HuH-7 (cell line): Measurements from ENCODE around the gene LSM2.
"Not testable (repeated sequence)": the region's sequence is repeated elsewhere in the genome, so short reads cannot be mapped to it uniquely, and the experiment has no call there.

Experiments used
- DNase-seq: peaks from one replicate; pipeline ENCODE4 v3.0.0; 2011; ENCODE audit warnings: low spot score

The LSM2 gene

DNA sequence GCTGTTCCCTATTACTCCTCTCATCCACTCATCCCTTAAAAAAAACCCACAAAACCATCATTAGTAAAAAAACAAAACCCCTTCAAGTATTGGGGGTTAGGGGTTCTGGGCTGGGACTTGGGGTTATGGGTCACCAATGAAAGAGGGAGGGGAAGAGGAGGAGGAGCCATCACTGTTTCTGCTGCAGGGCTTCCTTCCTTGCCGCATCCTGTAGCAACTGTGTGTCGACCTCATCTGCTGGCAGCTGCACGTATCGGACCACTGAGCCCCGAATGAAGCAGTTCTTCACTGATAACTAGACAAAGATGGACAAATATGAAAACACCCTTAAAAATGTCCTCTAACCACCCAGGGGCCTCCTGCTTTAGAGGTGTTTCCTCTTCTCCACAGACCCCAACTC, 9.2 kb downstream of the LSM2 start:
- DNase-seq: no peak

DNA sequence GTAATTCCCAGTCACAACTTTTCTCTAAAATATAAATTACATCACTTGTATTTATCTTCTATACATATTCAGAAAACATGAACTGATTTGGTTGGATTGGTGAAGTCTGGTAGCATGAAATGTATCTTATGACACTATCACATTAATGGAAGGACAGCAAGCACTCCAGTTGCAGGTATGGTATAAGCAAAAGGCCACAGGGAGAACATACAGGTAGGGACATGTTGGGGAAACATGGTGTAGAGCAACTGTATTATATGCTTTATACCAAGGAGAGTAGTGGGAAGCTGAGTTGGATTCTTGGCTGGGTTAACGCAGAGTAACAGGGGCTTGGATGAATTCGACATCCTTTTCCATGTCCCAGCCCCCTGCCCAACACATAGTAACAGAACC, 9.8 kb downstream of the LSM2 start:
- no peak for DNase-seq

DNA sequence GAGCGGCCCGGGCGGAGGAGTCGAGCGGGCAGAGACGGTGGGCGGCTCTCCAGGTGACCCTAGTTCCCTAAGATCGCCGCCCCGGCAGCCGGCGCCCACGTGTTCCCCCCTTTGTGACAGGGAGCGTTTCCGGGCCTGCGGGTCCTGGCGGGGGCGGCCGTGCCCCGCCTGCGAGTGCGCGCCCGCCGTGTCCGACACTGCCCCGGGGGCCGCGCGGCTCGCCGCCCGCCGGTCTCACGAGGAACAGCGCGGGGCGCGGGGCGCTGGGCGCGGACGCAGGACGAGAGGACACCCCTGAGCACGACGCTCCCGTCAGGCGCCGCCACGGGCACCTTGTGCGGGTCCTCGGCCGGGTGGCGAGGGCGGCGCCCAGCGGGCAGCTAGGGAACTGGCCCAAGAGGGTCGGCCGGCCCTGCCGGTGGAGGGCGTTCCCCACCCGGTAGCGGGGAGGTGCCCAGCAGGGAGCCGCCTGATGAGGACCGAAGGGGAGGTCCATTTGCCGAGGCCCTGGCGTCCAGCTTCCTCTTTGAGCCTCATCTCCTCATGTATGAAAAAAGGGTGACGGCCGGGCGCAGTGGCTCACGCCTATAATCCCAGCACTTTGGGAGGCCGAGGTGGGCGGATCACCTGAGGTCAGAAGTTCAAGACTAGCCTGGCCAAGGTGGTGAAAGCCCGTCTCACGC, 11.0 kb downstream of the LSM2 start, which contains the start of gene VARS1:
VARS1 (minus strand) TSS at position 137 of the 683 bp plus-strand sequence. CDS start 535 bp downstream, outside the sequence.
- peak; percentile 95 for DNase-seq

DNA sequence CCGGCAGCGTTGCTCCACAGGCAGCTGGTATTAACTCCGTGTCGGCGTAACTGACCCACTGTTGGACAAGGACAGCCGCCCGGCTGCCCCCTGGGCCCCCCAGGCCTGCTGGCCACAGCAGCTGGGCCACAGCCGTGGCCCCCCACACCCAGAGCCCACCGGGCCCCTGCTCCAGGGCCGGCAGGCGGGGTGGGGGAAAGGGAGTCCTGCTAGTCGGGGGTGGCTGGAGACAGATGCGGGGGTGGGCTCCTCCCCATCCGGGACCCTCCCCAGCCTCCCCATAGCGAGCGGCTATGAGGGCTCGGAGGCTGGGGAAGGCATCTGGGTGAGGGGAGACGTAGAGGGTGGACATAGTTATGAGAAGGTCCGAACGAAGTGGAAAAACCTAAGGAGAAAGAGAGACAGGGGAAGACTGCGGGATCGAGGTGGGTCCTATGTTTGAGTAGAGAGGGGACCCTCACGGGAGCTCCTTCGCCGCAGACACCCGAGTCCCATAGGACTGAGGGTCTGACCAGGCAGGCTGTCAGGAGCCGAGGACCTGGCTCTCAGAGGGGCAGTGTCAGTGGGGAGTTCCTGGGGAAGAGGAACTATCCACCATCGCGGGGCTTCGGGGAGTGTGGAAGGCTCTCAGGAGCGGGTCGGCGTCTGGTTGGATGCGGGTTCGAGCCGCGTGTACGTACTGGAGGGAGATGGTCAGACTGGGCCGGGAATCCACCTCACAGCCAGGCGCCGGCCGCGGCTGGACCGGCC, 11.7 kb downstream of the LSM2 start:
- DNase-seq: peak; percentile 48

DNA sequence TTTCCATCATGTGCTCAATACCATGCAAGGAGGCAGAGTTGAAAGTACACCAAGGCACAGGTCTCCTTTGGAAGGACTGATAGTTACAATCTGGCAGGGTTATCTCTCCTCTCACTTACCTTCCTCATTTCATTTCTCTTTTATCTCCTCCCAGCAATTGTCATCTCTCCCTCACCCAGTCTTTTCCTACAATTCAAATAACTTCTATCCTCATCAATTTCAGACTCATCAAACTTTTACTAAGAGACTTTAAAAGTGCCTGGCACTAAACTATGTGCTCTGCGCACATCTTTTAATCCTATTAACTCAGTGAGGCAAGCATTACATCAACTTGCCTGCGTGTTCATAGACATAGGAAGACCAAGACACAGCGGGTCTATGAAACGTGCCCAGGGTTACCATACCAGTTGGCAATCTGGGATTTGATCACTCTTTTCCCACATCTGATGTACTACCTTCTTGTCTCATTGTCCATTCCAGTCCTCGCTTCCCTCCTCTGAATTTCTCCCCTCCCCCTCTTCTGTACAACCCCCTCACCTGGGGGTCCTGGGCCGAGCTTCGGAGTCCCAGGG, 12.4 kb downstream of the LSM2 start:
- DNase-seq: no peak

DNA sequence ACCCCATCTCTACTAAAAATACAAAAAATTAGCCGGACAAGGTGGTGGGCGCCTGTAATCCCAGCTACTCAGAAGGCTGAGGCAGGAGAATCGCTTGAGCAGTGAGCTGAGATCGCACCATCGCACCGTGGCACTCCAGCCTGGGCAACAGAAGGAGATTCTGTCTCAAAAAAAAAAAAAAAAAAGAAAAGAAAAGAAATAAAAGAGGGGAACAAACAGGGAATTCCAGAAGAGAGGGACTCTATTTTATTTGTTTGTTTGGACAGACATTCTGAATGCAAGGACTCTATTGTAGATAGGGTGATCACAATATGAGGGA, 12.9 kb downstream of the LSM2 start:
- DNase-seq: not testable (repeated sequence)

DNA sequence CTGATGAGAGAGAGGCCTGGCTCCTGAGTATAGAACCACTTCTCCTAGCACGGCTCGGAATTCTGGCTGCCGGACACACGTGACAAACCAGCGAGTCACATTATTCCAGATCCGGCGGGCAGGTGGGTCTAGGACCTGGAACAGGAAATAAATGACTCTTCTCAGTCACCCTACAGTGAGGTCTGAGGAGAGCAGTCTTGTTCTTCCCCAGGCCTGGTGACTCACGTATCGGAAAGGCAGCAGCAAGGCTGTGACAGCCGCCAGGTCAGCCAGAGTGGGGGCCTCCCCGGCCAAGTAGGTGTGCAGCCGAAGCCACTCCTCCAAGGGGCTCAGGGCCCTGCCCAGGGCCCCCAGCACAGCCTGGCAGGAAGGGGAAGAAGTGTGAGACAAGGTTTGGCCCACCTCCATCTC, 14.0 kb downstream of the LSM2 start:
- DNase-seq: no peak

DNA sequence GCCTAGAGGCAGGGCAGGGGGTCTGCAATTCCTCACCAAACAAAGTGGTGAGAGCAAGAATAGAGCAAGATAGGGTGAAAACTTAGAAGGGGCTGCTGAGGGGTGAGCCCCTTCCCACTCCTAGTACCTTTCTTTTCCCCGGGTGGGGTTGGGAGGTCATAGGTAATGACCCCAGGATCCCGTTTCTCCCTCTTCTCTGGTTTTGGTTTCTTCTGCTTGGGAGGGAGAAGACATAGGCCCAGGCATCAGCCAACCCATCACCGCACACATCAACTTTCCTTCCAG, 14.7 kb downstream of the LSM2 start:
- DNase-seq: no peak

DNA sequence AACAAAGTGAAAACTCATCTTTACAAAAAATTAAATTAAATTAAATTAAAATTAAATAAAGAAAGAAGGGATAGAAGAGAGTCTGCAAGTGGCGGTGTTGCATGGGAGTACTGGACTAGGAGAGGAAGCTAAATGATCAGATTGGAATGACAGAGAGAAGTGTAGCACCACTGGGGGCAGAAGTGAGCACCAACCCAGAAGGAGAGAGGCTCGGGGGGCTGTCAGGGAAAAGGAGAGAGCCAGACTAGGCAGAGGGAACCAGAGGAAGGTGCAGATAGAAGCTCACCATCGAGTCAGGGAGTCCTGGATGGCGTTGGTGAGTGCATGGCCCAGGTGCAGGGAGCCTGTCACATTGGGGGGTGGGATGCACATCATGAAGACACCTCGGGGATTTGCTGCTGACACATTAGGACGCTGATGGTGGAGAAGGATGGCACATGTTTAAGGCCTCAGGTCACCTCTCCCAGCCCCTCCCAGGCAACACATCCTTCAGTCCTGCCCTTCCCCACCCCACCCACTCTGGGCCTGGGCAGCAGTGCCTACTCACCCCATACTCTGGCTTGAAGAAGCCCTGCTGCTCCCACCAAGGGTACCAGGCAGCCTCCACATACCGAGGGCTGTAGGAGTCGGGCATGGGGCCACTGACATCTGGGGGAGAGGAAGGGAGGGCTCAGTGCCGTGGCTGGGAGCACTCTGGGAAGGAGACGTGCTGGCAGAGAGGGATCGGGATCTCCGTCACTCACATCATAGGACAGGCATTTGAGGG, 15.3 kb downstream of the LSM2 start:
- peak; percentile 85 for DNase-seq

DNA sequence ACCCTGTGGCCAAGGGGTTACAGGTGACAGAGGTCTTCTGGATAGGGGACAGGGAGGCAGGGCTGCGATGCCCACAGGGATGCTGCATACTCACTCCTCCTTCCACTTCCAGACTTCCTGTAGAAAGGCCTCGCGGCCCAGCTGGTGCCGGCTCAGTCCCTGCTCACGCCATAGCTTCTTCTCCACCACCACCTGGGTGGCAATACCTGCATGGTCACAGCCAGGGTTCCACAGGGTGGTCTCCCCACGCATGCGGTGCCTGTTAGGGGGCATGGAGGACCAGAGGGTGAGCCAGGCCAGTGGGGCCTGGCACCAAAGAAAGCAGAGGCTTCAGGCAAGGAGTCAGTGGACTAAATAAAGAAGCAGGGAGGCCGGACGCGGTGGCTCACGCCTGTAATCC, 21.3 kb downstream of the LSM2 start:
- DNase-seq: no peak

DNA sequence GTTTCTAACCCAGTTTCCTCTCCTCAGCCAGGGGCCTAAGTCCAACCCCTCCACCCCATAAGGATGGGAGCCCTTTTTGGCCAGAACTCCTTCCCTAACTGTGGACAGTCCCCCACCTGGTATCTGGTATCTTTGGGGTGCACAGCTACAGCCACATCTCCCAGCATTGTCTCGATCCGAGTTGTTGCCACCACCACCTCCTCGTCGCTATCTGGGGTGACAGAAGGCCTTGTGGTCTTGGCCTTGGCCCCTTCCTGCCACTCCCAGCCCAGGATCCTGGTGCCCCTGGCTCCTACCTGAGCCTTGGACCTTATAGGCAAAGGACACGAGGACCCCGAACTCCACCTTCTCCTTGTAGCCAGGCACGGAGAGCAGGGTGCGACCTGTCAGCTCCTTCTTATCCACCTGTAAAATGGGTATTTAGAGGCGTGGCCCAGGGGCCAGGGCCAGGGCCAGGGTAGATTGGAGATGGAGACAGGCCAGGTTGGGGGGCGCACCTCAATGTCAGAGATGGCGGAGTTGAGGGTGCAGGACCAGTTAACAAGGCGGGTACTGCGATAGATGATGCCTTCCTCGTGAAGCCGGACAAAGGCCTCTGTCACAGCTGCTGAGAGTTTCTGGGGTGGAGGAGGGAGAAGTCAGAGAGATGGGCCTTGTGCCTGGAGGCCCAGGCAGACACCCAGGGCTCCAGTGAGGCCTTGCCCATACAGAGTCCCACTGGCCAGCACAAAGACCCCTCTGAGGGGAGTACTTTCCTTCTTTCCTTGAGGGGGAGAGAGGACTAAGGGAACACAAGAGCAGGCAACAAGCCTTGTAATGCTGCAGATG, 22.5 kb downstream of the LSM2 start:
- DNase-seq: no peak

DNA sequence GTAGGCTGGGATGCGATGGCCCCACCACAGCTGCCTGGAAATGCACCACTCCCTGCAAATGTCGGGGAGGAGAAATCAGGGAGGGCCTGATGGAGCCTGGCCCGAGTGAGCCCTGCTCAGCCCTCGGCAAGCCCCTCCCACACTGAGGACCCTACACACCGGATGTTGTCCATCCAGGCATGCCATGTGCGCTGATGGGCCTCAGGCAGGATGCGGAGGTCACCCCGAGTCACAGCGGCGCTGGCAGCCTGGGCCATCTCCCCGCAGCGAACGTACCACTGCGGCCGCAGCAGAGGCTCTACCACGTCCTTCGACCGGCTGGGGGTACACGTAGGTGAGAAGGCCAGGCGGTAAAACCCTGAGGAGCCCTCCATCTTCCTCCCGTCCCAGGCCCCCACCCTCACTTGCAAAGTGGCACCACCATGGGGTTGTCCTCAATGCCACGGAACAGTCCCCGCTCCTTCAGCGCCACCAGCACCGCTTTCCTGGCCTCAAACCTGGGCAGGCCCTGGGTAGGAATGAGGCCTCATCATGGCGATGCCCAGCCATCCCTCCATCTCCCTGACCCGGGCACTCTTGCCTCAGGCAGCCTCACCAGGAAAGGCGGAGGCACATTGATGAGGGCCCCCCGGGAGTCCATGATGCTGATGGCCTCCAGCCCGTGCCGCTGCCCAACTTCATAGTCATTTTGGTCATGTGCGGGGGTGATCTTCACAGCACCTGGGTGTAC, 24.5 kb downstream of the LSM2 start:
- no peak for DNase-seq

DNA sequence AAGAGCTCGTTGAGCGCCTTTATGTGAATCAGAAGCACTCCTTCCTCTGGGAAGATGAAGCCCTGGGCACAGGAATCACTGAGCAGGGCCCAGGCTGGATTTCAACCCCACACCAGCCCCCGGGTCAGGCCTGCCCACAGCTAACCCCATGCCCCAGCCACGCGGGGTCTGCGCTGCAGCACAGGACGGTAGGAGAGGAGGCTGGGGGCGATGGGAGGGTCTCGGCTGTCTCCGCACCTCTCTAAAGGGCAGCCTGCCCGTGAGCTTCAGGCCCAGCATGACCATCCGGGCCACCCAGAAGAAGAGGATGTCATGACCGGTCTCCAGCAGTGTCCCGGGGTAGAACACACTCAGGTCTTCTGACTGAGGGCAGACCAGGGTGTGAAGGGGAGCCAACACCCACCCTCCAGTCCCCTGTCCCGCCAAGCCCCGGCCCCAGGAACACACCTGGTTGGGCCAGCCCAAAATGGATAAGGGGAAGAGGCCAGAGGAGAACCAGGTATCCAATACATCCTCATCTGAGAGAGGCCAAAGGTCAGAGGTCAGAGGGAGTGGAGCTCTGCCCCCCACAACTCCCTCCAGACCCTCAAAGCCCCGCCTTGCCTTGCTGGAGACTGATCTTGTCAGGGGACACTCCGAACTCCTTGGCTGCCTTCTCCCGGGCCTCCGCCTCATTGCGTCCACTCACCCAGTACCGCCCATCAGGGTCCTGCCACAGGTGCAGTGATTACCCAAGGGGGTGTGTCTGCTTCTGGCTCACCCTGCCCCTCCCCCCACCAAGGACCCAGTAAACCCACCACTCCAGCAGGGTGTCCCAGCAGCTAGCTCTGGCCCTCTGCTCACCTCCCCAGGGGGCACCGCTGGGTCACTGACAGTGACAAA, 25.3 kb downstream of the LSM2 start:
- no peak for DNase-seq

DNA sequence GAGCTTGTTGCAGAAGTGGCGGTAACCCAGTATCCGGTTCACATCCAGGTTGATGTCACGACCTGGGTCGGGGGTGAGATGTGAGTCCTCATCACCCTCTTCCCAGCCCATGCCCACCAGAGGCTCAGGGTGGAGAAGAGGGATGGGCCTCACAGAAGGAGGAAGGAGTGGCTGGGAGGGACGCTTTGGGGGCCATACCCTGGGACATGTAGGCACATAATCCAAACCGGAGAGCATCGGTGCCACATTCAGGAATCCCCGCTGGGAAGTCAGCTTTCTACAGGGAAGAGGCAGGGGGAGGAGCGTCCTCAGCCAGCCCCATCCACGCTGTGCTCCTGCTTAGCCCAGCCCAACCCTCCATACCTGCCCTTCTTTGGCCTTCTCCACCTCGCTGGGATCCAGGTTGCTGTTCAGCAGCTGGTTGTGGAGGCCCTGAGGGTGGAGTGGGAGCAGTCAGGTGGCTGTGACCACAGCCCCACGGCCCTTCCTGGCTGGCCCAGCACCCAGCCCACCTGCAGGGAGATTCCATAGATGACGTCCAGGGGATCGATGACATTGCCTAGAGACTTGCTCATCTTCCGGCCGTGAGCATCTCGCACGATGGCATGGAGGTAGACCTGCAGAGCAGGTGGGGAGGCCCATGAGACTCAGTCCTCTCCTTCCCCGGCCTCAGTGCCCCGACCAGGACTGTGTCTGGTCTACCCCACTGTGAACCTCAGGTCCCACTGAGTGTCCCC, 26.1 kb downstream of the LSM2 start:
- DNase-seq: no peak

DNA sequence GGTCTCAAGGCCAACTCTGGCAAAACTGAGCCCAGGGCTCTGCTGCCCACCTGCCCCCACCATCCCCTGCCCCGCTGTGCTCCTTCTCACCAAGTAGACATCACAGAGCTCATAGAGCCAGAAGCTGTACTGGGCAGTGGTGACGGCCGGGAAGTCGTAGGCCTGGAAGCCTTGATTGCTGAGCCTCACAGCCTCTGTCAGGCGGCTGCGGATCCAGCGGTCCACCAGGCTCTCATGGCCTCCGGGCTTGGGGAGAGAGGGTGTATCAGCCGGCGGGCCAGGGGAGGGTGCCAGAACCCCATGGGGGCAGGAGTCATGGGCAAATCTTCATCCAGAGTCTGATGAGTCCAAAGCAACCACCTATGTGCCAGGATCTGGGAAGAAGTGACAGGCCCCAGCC, 26.9 kb downstream of the LSM2 start:
- no peak for DNase-seq

DNA sequence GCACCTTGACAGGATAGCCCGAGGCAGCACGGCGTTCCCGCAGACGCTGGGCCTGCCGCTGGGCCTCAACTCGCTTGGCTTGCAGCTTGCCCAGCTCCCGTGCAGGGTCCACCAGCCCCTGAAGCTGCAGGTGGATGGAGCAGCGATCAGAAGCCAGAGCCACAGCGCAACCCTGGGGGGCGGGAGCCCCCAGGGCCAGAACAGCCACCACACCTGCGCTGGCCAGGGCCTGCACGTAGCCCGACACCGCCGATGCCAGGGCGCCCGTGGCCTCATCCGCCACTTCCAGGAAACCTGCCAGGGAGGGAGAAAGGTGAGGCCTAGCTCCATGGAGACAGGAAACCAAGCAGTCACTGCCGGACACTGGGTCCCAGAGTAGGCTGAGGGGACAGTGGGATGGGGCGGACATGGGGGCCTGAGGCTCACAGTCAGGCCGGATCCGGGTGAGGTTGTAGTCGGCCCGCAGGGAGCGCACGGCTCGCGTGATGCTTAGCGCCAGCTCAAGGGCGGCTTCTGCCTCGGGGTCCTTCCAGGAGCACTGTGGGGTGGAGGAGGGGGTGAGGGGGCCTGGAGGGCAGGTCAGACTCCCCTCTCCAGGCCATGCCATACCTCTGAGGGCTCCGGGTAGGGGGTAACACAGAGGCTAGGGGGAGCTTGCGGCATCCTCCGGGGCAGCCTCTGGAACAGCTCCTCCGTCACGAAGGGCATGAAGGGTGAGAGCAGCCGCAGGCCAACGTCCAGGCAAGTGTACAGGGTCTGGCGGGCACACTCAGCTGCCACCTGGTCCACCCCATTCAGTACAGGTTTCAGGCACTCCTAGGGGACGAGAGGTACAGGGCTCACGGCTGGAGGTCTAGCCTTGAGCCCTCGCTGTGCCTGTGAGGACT, 27.5 kb downstream of the LSM2 start:
- DNase-seq: no peak

DNA sequence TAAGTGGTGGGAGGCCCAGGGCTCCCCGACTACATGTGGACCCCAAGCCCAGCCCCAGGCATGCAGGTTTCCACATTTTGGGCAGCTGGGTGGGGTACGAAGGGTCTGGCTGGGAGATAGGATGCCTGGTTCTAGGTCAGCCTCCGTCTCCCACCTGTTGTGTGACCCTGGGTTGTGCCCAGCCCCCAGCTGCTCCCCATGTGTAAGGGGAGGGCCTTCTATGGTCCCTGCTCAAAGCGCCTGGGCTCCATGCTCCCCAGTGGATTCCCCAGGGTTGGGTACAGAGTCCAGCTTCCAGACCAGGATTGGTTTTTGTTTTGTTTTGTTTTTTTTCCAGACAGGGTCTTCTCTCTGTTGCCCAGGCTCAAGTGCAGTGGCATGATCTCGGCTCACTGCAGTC, 28.6 kb downstream of the LSM2 start:
- no peak for DNase-seq

DNA sequence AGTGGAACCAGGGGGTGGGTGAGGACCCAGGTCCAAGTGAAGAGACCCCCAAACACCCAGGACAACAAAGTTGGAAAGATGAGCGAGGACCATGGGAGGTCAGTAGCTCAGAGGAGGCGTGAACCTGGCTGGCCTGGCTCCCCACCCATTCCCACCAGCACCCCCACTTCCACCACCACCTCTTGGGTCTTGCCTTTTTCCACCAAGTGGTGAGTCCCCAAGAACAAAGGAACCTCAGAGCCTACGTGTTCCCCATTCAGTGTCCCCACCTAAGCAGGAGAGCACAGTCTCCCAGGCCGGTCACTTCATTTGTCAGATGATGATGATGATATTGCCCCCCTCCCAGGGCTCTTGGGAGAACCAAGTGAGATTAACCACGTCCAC, 29.1 kb downstream of the LSM2 start:
- DNase-seq: no peak
